HEK293 (cell line): ENCODE data around the gene FCGR3A.
"Not testable (repeated sequence)": the region's sequence is repeated elsewhere in the genome, so short reads cannot be mapped to it uniquely, and the experiment has no call there.

Experiments used
- CTCF ChIP-seq: fragments of 450-650 bp; formaldehyde crosslinking; IDR thresholded peaks from 2 replicates; pipeline ENCODE4 v1.5.1; 2016; ENCODE audit warnings: missing biosample characterization, missing genetic modification characterization
- KLF1 ChIP-seq: fragments of 450-650 bp; formaldehyde crosslinking; IDR thresholded peaks from 2 replicates; pipeline ENCODE4 v1.5.1; 2016; ENCODE audit warnings: missing biosample characterization, missing genetic modification characterization
- PRDM6 ChIP-seq: fragments of 450-650 bp; formaldehyde crosslinking; IDR thresholded peaks from 2 replicates; pipeline ENCODE4 v1.5.1; 2017; ENCODE audit warnings: missing biosample characterization, missing genetic modification characterization
- SETDB1 ChIP-seq: IDR thresholded peaks from one replicate; pipeline ENCODE4 v1.6.1; 2017; ENCODE audit warnings: mild to moderate bottlenecking, low read length, moderate library complexity, mixed read lengths; ENCODE audit not compliant: insufficient read length
- ZNF354C ChIP-seq: fragments of 450-650 bp; formaldehyde crosslinking; IDR thresholded peaks from 2 replicates; pipeline ENCODE4 v1.5.1; 2016; ENCODE audit warnings: missing biosample characterization, missing genetic modification characterization, low read depth, borderline replicate concordance
- ZNF366 ChIP-seq: fragments of 450-650 bp; formaldehyde crosslinking; conservative IDR thresholded peaks from 2 replicates; pipeline ENCODE4 v1.5.1; 2016; ENCODE audit warnings: missing biosample characterization, missing genetic modification characterization
- ZNF544 ChIP-seq: fragments of 450-650 bp; formaldehyde crosslinking; IDR thresholded peaks from 2 replicates; pipeline ENCODE4 v1.5.0; 2017; ENCODE audit warnings: missing biosample characterization, missing genetic modification characterization
- ZNF707 ChIP-seq: fragments of 450-650 bp; formaldehyde crosslinking; IDR thresholded peaks from 2 replicates; pipeline ENCODE4 v1.5.1; 2016; ENCODE audit warnings: missing biosample characterization, missing genetic modification characterization
- ZNF830 ChIP-seq: fragments of 450-650 bp; IDR thresholded peaks from 2 replicates; pipeline ENCODE4 v1.5.0; 2018; ENCODE audit warnings: missing biosample characterization, missing genetic modification characterization, low read depth, mild to moderate bottlenecking, moderate library complexity
- TF ChIP-seq, protein P1 (sequence below): fragments of 450-650 bp; formaldehyde crosslinking; IDR thresholded peaks from 2 replicates; pipeline ENCODE4 v1.5.1; 2016; ENCODE audit warnings: missing biosample characterization, missing genetic modification characterization

DNA sequence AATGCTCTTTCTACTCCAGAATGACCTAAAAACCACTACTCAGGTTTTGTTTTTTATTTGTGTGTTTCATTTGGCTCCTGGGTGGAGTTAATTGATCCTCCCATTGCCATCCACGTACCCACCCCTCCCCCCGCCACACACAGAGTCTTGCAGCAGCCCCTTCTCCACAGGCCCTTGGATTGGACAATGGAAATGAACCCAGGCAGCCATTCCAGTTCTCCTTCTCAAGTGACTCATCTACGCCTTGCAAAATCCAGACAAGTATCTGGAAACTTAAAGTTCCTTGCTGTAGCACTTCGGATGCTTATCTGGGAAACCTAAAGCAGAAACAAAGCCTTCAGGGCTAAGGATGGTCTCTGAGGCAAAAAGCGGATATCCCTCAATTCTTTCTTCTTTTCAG lies 1.3 kb upstream of the FCGR3A start:
- not testable (repeated sequence) for TF ChIP-seq ZNF366 (tag by site-specific recombination); KLF1 (tag by site-specific recombination); ZNF707 (tag by site-specific recombination); ZNF830 (tag by site-specific recombination); ZNF354C (tag by site-specific recombination); ZNF544 (tag by site-specific recombination); CTCF; SETDB1; PRDM6 (tag by site-specific recombination)
- TF ChIP-seq, protein P1, sequence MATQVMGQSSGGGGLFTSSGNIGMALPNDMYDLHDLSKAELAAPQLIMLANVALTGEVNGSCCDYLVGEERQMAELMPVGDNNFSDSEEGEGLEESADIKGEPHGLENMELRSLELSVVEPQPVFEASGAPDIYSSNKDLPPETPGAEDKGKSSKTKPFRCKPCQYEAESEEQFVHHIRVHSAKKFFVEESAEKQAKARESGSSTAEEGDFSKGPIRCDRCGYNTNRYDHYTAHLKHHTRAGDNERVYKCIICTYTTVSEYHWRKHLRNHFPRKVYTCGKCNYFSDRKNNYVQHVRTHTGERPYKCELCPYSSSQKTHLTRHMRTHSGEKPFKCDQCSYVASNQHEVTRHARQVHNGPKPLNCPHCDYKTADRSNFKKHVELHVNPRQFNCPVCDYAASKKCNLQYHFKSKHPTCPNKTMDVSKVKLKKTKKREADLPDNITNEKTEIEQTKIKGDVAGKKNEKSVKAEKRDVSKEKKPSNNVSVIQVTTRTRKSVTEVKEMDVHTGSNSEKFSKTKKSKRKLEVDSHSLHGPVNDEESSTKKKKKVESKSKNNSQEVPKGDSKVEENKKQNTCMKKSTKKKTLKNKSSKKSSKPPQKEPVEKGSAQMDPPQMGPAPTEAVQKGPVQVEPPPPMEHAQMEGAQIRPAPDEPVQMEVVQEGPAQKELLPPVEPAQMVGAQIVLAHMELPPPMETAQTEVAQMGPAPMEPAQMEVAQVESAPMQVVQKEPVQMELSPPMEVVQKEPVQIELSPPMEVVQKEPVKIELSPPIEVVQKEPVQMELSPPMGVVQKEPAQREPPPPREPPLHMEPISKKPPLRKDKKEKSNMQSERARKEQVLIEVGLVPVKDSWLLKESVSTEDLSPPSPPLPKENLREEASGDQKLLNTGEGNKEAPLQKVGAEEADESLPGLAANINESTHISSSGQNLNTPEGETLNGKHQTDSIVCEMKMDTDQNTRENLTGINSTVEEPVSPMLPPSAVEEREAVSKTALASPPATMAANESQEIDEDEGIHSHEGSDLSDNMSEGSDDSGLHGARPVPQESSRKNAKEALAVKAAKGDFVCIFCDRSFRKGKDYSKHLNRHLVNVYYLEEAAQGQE: not testable (repeated sequence)
